Superior temporal gyrus (tissue), 1 donor: ENCODE data around the gene RAD52.

Experiments
- DNase-seq: peaks from one replicate; pipeline ENCODE4 v3.0.0-alpha.2; 2016; ENCODE audit errors: extremely low spot score

Gene RAD52

DNA sequence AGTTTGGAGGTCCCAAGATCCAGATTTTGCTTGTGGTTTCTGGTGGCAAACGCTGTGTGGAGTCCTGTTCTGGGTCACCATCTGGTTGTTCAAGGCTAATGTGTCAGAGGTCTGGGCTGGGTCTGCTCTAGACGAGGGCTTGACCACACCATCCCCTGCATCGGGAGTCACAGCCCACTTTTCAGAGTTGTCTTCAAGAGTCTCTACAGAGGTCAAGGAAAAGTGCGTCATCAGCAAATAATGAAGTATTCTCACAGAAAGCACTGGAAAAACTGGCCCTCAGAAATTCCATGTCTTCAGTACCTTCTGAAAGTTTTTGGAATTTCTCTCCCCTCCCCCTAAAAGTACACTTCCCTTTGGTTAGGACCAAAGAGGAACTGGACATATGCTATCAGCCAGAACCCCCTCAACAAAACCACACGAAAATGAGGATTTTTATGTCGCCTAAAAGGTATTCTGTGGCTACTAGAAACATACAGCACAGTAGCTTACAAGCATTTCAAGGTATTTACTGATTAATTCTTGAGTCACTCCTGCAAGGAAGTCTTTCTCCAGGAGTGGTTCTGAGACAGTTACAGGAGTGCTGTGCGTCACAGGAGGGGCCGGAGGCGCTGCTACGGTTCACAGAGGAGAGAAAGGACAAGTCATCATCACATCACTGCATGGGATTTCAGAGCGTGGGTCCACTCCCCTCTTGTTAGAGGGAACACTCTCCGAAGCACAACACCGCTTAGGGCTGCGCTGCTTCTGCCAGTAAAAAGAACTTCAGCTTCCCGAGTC is 35.4 kb downstream of the RAD52 start:
- DNase-seq = no peak

DNA sequence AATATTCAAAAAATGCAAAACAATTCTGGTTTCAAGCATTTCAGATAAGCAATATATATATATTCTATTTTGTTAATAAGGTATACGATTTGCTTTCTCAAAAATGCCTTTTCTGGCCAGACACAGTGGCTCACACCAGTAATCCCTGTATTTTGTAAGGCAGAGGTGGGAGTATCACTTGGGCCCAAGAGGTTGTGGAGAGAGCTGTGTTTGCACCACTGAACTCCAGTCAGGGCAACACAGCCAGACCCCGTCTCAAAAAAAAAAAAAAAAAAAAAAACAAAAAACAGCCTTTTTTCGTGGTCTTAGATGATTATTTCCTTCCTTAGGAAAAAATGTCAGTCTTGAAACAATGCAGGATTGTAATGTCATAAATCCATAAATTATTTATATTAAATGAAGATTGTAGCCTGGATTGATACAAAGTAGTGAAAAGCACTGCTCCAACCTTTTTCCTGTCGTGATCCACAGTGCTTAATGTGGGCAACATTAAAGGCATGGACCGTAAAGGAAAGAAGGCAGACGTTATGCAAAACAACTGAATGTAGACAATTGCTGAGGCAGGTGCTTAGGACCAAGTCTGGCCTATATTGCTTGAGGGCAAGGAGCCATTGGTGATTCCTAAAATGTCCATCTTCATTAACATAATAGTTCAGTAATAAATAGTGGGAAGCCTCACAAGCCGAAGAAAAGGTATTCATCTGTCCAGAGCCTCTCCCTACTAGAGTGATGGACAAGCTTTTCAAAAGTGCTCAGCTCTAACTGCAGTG is 36.8 kb downstream of the RAD52 start:
- DNase-seq = no peak

DNA sequence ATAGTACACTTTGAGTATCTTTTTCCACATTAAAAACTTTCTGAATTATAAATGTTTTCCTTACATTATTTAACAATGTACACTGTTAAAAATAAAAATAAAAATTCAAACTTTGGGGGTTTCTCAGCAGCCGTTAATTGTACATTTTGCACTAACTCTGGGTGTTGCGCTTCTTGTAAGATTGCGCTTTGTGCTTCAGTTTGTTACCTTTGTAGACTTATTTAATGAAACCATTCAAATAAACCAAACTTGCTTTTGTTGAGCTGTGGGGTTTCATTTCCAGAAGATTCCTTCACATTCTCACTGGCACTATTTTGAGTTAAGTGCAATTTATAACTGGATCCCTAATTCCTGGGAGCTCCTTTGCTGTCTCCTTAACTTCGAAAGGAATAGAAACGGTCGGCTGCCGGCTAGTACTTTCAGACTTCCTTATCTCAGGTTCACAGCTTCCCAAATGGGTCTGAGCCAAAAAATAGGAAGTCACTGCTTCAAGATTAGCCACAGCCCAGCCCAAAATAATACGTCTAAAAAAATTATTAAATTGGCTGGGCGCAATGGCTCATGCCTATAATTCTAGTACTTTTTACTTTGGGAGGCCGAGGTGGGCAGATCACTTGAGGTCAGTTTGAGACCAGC is 38.2 kb downstream of the RAD52 start:
- DNase-seq = no peak

DNA sequence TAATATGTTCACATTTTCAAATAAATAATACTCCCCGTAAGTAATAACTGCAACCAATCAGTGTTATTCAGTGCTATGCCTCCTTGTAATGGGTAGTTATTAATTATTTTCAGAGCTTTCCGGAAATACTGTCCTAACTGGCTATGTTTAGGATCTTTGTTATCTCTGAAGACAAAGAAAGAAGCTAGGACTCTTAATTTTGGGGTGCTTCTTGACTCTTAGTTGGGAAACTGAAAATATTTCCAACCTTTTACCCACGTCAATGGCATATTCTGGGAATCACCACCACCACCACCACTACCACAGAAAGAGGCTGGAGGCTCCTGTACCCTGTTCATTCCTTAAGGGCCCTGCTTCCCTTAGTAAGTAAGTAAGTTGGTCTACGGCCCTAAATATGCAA is 39.1 kb downstream of the RAD52 start:
- DNase-seq = no peak

DNA sequence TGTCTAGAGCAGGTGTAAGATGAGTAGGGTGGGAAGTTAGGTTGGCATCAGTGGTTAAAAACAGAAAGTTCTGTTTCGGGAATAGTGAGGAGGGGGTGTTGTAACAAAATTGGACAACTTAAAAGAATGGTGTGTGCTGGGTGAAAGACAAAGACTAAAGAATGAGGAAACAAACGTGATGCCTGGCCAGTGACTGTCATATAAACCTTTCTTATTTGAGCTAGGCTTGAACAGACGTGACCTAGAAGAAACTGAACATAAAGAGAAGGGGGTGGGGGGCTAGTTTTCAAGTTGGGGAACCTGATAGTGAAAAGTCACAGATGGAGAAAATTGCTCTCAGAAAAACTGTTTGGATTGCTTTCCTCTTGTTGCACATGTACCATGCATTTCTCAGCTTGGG is 39.6 kb downstream of the RAD52 start:
- DNase-seq = no peak

- no peak for DNase-seq
Observed at GRCh38 chr12:907413-908185, 41.9 kb downstream of the RAD52 start.

GRCh38 chr12:906062-906585 is 43.4 kb downstream of the RAD52 start:
- DNase-seq = no peak

- no peak for DNase-seq
Observed at GRCh38 chr12:905261-906031, 44.0 kb downstream of the RAD52 start.

GRCh38 chr12:904010-904414 is 45.5 kb downstream of the RAD52 start:
- no peak for DNase-seq

DNA sequence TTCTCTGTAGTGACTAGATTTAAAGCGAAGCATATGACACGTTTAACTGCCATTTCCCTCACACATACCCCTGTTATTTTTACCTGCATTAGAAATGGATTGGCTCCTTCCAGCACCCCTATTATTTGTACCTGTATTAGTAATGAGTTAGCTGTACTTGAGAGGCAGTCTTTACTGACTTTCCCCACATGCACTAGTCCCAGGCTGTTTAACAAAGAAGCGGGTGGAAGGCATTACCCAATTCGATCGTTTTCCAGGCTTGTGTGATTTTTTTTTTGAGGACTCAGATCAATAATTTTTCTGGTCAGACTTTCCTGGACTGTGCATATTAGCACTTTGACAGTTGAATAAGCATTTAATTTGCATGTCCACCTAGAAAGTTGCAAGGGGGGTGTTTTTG is 46.4 kb downstream of the RAD52 start:
- no peak for DNase-seq

- DNase-seq = no peak
Observed at GRCh38 chr12:902581-902980, 46.9 kb downstream of the RAD52 start.

DNA sequence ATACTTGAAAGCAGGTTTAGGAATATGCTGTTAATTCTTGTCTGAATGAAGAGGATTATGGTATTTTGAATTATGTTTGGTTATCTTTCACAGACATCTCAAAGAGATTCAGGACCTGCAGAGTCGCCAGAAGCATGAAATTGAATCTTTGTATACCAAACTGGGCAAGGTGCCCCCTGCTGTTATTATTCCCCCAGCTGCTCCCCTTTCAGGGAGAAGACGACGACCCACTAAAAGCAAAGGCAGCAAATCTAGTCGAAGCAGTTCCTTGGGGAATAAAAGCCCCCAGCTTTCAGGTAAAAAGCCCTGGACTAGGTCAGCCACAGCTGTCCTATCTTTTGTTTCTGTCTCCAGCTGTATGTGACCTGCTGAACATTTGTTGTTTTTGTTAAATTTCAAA is 52.1 kb downstream of the RAD52 start:
- DNase-seq = no peak

DNA sequence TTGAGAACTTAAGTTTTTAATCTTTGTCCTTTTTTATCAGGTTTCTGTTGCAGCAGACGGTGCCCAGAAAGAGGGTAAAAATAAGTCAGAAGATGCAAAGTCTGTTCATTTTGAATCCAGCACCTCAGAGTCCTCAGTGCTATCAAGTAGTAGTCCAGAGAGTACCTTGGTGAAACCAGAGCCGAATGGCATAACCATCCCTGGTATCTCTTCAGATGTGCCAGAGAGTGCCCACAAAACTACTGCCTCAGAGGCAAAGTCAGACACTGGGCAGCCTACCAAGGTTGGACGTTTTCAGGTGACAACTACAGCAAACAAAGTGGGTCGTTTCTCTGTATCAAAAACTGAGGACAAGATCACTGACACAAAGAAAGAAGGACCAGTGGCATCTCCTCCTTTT is 53.5 kb downstream of the RAD52 start:
- DNase-seq = no peak

DNA sequence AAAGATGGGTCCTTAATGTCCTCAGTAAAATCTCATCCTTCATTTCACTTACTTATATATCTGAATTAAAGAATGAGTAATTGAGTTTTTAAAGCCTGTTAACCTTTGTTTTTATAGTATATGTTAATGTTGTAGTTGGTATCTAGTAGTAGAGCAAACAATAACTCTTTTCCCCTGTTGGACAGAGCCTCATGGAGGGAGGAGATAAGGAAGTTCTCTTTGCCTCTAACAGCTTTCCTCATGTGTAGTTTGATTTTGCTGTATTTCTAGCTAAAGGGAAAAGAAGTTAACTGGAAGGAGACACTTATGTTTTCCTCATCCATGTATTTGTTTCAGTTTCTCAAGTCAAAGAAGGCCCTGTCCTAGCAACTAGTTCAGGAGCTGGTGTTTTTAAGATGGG is 55.3 kb downstream of the RAD52 start:
- DNase-seq = no peak

DNA sequence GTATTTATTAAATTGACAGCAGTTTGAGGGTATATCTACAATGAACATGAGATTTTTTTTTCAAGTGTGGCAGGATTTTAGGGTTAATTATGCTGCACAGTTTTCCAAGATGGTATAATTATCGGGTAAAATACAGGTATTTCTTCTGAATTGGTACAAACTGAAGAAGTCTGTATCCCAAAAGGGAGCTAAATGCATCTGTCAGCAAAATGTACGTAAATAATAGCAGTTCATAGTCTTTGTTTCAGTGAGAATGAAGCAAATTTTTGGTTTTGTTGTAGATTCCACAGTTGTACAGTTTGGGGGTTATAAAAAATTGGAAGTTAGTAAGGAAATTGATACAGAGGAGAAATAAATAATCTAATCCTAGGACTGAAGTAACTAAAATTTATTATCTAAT is 63.3 kb downstream of the RAD52 start:
- no peak for DNase-seq

- no peak for DNase-seq
Observed at GRCh38 chr12:885701-886100, 63.8 kb downstream of the RAD52 start.

DNA sequence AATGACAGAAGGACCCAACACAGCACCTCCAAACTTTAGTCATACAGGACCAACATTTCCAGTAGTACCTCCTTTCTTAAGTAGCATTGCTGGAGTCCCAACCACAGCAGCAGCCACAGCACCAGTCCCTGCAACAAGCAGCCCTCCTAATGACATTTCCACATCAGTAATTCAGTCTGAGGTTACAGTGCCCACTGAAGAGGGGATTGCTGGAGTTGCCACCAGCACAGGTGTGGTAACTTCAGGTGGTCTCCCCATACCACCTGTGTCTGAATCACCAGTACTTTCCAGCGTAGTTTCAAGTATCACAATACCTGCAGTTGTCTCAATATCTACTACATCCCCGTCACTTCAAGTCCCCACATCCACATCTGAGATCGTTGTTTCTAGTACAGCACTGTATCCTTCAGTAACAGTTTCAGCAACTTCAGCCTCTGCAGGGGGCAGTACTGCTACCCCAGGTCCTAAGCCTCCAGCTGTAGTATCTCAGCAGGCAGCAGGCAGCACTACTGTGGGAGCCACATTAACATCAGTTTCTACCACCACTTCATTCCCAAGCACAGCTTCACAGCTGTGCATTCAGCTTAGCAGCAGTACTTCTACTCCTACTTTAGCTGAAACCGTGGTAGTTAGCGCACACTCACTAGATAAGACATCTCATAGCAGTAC is 64.6 kb downstream of the RAD52 start:
- DNase-seq = no peak

GRCh38 chr12:880656-881055 is 68.8 kb downstream of the RAD52 start:
- no peak for DNase-seq

- DNase-seq = no peak
Observed at GRCh38 chr12:879641-880040, 69.9 kb downstream of the RAD52 start.

- DNase-seq = no peak
Observed at GRCh38 chr12:873954-874353, 75.5 kb downstream of the RAD52 start.

DNA sequence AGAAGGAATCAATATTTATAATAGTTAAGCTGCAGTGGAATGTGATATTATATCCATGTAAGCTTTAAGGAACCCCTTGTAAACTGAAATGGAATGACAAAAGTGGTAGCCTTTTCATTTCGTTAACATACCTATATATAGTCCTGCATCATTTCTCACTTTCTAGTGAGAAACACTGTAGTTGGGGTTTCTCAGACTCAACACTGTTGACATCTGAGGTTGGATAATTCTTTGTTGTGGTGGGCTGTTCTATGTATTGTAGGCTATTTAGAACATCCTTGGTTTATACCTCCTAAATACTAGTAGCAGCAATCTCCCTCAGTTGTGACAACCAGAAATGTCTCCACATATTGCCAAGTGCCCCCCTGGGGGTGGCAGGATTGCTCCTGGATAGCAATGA is 79.1 kb downstream of the RAD52 start:
- DNase-seq = no peak
